ENCODE data around the gene OLFML2A. TPM values are rescaled to one million over a fixed set of nuclear protein-coding genes. Genes with fewer than 3 reads are reported as not detected.

OLFML2A gene
- polyA plus RNA-seq, 1 donor = 175 TPM

GRCh38 chr9:124799274-124800006 is 22.5 kb downstream of the OLFML2A start:
- no peak for DNase-seq

- DNase-seq = no peak
Observed at GRCh38 chr9:124800306-124801259, 23.6 kb downstream of the OLFML2A start.

GRCh38 chr9:124801356-124801755 is 24.4 kb downstream of the OLFML2A start:
- DNase-seq = no peak

GRCh38 chr9:124802426-124802825 is 25.5 kb downstream of the OLFML2A start:
- no peak for DNase-seq

GRCh38 chr9:124803911-124804310 is 27.0 kb downstream of the OLFML2A start:
- DNase-seq = no peak

- no peak for DNase-seq
Observed at GRCh38 chr9:124805186-124805585, 28.3 kb downstream of the OLFML2A start.

- DNase-seq = no peak
Observed at GRCh38 chr9:124808246-124808956, 31.5 kb downstream of the OLFML2A start.

- no peak for DNase-seq
Observed at GRCh38 chr9:124809211-124809610, 32.3 kb downstream of the OLFML2A start.

- no peak for DNase-seq
Observed at GRCh38 chr9:124809741-124810500, 33.0 kb downstream of the OLFML2A start.

GRCh38 chr9:124810663-124811355 is 33.9 kb downstream of the OLFML2A start:
- peak; percentile 83 for DNase-seq

GRCh38 chr9:124812441-124812876 is 35.5 kb downstream of the OLFML2A start:
- peak; percentile 72 for DNase-seq

- no peak for DNase-seq
Observed at GRCh38 chr9:124813041-124813440, 36.1 kb downstream of the OLFML2A start.

GRCh38 chr9:124813501-124814163 is 36.7 kb downstream of the OLFML2A start:
- no peak for DNase-seq

- DNase-seq = no peak
Observed at GRCh38 chr9:124814164-124814535, 37.2 kb downstream of the OLFML2A start.

- DNase-seq = no peak
Observed at GRCh38 chr9:124815601-124816000, 38.7 kb downstream of the OLFML2A start.

GRCh38 chr9:124818431-124819281 is 41.7 kb downstream of the OLFML2A start:
- DNase-seq = no peak

GRCh38 chr9:124820698-124821623 is 44.0 kb downstream of the OLFML2A start:
- peak; percentile 56 for DNase-seq

GRCh38 chr9:124828489-124829333 is 51.8 kb downstream of the OLFML2A start:
- no peak for DNase-seq

Measured in hindlimb muscle (tissue), 1 donor.